GM21528 (cell line): ENCODE results near the gene HJURP.

Experiments
- ATAC-seq: cut with Tn5 transposase; IDR thresholded peaks from one replicate; pipeline ENCODE4 v1.9.1; 2021; ENCODE audit warnings: mild to moderate bottlenecking, moderate library complexity; ENCODE audit not compliant: unreplicated experiment, low FRiP score

HJURP gene

DNA sequence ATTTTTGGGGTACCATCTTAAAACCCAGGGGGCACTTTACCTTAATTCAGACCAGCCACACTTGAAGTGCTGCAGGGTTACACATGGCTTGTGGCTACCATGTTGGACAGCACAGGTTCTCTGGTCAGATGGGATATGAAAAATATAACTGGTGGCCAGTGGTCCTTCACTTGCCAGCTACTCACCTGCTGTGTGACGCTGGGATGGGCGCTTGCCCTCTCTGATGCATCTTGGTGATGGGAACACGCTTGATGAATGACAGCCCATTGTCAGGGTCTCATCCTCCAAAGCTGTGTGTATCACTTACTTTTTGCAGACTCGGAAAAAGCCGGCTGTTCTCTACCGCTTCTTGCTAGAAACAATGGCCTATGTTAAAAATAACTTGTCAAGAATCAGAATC lies 22.5 kb downstream of the HJURP start:
- ATAC-seq, result no peak

GRCh38 chr2:233831011-233831721 lies 23.2 kb downstream of the HJURP start:
- no peak for ATAC-seq

DNA sequence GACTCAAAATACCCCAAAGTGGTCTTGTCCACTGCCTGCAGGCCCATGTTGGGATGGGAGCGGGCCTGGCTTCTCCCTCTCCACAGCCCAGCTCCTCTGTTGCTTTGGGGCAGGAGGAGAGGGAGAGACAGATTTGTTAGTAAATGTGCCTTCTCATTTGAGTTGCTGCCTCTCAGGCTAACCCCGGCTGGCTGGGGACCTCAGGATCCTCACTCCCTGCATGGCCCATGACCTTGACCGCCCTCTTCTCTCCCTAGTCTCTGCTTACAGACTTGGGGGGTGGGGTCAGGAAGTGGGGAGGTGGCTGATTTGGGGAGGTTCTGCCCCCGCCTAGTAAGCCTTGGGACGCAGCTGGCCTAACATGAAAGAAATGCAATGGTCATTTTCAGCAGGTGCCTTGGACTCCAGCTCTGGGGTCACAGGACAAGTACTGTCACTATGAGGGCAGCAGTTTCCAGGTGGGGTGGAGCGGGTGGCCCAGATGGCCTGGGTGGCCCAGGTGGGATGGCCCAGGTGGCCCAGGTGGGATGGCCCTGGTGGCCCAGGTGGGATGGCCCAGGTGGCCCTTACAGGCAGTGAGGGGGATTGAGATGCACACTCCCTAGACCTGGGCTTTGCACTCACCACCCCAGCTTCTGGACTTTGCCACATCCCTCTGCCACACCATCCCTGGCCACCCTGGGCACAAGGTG lies 24.1 kb downstream of the HJURP start:
- ATAC-seq, result no peak

DNA sequence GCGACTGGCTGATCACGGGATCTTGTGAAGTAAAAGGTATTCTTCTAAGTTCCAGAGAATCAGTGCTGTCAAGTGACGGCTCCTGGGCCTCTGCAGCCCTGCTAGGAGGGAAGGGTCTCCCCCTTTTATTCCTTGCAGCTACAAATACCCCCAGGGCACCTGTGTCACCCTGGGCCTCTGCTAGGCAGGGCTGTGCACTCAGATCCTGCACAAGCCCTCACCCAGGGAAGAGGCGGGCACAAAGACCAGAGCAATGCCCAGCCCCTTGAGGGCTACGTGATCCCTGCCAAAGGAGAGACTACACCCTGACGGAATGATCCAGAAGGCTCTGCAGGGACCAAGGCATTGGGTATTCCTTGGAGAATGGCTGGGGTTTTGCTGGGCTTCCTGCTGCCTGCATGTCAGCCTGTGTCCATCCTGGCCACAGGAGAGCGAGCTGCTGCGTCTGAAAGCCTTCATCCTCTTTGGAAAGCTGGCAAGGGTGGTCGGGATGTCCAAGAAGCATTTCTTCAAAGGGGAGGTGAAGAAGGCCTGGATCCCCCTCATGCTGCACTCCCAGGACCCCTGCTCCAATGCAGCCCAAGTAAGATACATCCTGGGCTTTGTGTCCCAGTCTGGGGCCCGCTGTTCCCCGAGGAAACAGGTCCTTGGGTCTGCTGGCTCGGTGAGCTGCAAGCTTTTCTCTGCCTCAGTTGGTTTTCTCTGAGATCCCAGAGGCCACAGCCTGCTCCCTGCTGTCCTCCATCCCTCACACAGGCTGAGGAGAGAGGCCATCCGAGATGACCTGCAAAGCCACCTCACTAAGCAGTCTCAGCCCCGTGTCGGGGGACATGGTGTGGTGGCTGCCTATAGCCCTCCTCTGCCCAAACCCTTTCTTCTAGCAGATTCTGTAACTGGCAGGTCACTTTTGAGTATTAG lies 24.9 kb downstream of the HJURP start:
- no peak for ATAC-seq

DNA sequence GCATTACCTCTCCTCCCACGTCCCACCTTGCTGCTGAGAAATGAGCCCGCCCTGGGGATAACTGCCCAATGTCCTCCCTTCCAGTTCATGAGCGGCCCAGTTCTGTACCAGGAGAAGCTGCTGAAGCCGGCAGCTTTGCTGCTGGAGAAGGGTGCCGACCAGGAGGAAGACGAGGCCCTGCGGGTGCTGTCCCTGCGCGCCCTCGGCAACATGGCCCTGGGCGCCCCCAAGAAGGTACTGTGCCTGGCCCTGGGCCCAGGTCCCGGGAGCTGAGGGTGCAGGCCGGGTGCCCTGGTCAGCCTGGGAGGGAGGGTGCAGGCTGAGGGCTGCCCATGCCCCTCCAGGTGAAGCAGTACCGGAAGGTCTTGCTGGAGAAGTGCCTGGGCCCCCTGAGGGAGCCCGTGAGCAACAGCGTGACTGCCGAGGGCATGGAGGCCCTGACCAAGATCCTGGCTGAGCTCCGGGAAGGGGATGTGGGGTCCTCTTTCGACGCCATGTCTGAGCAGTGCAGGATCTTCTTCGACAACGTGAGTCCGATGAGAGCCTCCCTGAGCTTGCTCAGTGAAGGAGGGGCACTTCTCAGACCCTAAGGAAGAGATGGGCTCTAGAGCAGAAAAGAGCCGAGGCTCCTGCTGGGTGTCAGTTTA lies 25.7 kb downstream of the HJURP start:
- no peak for ATAC-seq

GRCh38 chr2:233824373-233824772 lies 30.0 kb downstream of the HJURP start:
- no peak for ATAC-seq

DNA sequence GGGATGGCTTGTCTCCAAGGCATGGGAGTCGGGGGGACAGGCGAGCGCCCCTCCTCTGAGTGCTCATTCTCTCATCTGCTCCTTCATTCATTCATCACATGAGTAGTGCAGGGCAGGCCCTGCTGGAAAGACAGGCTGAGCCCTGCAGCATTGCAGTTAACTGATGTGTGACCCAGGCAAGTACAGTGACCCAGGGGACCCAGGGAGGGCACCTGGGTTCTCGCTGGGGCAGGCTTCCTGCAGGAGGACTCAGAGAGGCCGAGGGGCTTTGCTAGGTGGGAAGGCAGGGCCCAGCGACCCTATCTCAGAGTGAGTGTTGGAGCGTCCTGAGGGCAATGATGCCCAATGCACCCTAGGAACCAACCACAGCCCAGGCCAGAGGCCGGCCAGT lies 30.6 kb downstream of the HJURP start:
- no peak for ATAC-seq

DNA sequence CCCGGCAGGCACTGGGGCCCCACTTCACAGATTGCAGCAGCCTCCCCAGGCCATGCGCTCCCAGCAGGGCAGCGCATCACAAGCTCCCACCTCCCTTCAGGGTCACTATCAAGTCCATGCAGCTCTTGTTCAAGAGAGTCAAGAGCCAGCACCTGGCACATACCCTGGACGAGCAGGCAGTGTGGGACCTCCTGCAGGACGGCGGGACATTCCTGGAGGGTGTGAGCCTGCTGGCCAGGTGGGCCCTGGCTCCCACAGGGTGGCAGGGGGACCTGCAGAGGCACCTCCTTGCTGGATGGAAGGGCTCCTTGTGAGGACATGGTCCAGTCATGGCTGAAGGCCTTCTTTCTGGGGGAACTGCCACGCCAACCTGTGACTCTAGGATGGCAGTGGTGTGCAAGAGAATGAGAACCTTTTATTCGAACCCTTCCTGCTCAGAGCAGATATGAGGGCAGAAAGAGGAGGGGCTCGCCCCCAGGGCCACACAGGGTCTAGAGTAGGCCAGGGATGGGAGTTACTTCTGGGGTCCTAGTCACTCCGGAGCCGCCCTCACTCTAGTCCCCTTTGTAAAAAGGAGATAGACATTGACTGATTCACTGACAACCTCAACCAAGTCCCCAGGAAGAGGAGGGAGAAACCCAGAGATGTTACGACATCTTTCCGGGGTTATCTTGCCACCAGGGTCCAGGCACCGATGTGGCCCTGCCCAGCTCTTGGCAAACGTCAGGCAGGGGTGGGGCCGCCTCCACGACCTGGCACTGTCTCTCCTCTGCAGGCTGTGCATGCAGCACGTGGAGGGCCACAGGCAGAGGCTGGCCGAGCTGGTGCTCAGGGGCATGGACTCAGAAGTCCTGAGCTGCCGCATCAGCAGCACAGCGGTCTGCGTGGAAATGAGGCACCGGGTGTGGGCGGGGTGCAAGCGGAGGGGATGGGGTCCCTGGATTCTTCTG lies 31.3 kb downstream of the HJURP start:
- ATAC-seq, result no peak

DNA sequence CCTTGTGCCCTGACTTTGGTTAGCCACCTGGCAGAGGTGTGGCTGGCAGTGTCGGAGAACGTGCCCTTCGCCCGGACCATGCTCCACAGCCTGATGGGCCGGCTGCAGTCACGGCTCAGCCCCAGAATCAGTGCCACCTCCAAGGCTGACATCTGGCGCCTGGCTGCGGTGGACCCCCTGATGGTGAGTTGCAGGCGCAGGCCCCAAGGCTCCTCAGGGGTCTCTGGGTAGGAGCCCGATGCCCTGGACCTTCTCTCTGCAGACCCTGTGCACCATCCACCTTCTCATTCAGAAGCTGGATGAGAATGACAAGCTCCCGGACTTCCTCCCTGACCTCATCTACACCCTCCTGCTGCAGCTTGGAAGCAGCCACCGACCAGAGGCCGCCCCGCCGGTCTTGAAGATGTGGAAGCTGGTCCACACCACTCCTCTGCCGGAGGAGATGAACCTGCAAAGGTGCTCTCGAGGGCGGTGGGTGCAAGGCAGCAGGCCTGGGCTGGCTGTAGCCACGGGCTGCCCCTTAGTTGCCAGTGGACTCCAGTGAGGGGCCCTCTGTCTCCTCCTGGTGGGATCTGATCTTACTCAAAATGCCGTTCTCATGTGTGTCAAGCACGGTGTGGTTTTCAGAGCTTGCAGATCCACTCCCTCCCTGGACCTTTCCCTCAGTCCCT lies 32.1 kb downstream of the HJURP start:
- ATAC-seq, result no peak

GRCh38 chr2:233821709-233822100 lies 32.6 kb downstream of the HJURP start:
- no peak for ATAC-seq

- no peak for ATAC-seq
Measured at GRCh38 chr2:233821196-233821595, 33.1 kb downstream of the HJURP start.

- no peak for ATAC-seq
Measured at GRCh38 chr2:233820774-233821105, 33.6 kb downstream of the HJURP start.

DNA sequence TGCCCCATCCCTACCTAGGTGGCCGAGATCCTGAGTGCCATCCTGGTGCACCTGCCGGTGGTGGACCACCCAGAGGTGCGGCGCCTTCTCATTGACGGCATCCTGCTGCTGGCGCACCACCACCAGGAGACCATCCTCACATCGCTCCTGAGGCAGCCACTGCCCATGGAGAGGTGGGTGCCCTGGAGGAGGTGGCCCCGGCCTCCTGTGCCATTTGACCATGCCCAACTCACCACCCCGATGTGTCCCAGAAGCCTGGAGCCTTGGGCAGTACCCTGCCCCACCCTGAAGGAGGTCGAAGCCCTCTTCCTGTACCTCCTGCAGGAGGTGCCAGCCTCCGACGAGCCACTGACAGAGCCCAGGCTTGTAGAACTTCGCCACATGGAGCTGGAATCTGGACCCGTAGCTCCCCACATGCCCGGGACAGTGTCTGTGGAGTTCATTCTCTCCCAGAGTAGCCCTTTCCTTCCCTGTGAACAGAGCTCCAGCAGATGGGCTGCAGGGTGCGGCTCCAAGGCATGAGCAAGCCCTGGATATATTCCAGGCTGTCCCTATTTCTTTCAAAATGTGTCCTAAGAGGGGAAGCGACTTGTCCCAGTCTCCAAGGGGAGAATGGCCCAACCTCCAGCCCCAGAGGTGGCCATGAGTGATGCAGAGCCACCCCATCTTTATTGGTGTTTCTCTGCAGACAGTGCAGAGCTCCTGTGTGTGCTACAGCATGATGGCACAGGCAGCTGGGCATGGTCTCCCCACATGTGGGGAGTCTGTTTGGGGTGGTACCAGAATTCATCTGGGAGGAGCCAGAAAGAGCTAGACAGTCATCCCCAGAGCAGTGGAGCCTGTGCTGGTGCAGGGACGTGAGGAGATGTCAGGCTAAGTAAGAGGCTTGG lies 34.2 kb downstream of the HJURP start:
- ATAC-seq, result no peak

GRCh38 chr2:233818639-233819621 lies 35.4 kb downstream of the HJURP start:
- no peak for ATAC-seq

DNA sequence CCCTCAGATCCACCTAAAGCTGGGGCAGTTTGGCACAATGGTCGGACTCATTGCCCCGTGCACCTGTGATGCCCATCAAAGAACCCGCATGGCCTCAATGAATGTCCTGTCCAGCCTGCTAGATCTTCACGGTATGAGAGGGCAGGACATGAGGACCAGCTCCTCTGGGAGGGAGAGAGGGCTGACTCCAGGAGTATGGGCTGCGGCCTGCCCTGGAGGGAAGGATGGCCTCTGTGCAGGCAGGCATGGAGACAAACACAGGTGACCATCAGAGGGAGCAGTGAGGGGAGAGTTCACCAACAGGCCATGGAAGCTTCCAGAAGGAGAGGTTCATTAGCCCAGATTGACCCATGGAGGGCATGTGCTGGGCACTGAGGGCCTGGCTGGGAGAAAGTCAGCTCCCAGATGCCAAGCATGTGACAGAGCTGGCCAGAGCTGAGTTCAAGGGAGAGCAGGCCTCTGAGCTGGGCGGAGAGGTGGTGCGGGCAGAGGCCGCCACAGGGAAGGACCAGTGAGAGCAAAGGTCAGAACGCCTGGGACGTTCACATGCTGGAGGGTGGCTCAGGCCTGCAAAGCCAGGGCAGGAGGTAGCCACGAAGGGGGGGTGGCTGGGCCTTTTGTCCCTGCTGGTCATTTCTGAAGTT lies 36.2 kb downstream of the HJURP start:
- ATAC-seq, result no peak

DNA sequence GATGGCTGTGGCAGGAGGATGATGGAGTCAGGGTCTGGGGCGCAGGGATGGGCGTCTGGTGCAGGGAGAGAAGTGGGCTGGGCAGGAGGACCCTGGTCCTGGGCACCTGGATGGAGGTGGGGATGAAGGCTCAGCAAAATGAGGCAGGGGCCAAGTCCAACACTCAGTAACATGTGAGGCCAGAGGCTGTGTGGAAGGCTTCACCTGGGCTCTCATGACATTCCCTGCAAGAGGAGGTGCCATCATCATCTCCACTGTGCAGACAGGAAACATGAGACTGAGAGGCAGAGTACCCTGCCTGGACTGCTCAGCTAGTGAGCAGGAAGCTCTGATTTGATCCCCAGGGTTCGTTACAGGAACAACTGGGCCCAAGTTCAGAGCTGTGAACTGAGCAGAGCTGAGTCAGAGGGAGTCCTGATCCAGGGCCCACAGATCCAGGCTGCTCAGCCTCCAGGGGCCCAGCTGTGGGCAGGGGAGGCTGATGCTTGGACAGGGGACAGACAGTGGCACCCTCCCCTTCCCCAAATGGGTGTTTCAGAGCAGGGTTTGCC lies 36.9 kb downstream of the HJURP start:
- no peak for ATAC-seq
